GM21360 (cell line): Measurements from ENCODE around the gene CYP1B1.

Source experiments
- ATAC-seq: cut with Tn5 transposase; IDR thresholded peaks from one replicate; pipeline ENCODE4 v1.9.1; 2021; ENCODE audit warnings: mild to moderate bottlenecking, moderate library complexity; ENCODE audit not compliant: unreplicated experiment

CYP1B1 gene

DNA sequence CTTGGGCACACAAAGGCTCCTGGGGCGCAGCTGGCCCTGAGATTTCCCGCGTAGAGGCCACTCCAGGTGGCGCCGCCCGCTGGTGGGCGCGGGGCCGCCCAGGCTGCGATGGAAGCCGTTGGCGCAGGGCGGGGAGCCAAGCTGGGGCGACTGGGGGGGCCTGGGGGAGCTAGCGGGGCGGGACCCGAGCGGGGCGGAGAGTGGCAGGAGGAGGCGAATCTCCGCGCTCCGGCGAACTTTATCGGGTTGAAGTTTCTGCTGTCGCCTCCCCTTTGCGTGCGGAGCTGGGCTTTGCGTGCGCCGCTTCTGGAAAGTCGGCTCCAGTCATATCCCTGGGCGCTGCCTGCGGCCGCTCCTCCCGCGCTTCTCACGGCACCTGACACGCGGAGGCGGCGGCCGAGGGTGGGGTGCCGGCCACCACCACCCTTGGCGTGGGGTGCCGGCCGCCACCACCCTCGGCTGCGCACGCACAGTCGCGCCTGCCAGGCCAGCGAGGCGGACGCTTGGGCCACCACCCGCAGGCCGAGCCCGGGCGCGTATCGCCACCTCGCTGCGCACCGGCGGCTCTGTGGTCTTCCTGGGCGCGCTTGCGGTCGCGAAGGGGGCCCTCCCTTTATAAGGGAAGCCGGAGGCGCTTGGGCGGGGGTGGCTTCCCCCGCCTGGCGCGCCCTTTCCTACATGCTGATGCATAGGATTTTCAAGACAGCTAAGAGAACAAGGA, 919 bp upstream of the CYP1B1 start:
- peak; percentile 54 for ATAC-seq

DNA sequence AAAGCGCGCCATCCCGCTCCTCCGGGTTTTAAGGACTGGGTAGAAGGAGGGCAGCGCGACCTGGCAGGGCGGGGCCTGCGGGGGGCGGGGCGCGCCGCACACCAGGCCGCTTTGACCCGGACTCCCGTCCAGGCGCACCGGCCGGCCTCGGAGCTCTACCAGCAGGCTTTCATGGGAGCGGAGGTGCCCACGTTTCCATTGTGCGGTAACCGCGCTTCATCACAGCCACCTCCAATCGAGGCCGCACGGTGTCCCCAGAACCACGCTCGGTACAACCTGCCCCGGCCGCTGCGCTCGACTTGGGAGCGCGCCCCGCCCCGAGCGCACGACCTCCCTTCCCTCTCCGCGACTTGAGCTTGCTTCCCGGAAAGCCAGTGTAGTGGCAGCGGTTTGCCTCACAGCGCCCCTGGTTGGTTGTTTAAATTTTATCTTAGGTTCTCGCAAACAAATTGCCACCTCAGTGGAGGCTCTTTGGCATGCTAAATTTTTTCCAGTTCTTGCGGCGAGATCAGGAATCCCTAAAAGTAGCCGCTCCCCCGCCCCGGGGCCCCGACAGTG, 280 bp upstream of the CYP1B1 start:
- ATAC-seq = peak; percentile 34

DNA sequence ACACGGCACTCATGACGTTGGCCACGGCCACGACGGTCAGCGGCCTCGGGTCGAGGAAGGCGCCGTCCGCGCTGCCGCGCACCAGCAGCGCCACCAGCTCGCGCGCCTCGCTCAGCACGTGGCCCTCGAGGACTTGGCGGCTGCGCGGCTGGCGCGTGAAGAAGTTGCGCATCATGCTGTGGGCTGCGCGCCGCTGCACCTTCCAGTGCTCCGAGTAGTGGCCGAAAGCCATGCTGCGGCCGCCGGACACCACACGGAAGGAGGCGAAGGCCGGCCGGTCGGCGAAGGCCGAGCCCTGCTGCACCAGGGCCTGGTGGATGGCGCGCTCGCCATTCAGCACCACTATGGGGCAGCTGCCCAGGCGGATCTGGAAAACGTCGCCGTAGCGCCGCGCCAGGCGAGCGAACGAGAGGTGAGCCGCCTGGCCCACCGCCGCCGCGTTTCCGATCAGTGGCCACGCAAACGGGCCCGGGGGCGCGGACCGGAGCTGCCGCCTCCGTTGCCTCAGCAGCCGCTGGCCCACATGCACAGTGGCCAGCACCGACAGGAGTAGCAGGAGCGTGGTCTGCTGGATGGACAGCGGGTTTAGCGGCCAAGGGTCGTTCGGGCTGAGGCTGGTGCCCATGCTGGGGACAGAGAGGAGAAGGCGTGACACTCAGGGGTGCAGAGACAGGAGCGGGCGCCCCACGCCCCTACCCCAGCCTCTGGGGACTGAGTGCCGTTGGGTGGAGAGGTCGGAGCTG, 1.0 kb downstream of the CYP1B1 start:
- ATAC-seq = no peak

DNA sequence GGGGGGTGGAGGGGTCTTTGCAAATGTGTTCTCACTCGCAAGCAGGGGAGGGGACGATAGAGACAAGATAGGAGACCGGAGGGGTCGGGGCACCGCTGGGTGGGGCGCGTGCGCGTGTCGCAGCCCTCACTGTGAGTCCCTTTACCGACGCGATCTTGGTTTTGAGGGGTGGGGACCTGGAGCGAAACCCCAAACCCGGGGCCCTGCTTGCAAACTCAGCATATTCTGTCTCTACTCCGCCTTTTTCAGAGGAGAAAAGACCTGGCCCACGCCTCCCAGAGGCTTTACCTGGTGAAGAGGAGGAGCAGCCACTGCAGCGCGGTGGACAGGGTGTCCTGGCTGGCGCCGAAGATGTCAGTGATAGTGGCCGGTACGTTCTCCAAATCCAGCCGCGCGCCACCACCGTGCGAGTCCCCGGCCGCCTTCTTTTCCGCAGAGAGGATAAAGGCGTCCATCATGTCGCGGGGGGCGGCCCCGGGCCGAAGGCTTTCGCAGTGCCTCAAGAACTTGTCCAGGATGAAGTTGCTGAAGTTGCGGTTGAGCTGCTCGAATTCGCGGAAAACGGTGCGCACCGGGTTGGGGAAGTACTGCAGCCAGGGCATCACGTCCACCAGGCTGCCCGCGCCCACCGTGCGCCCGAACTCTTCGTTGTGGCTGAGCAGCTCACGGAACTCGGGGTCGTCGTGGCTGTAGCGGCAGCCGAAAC, 1.7 kb downstream of the CYP1B1 start:
- ATAC-seq = no peak

GRCh38 chr2:38073211-38074057, 2.5 kb downstream of the CYP1B1 start:
- ATAC-seq = no peak

DNA sequence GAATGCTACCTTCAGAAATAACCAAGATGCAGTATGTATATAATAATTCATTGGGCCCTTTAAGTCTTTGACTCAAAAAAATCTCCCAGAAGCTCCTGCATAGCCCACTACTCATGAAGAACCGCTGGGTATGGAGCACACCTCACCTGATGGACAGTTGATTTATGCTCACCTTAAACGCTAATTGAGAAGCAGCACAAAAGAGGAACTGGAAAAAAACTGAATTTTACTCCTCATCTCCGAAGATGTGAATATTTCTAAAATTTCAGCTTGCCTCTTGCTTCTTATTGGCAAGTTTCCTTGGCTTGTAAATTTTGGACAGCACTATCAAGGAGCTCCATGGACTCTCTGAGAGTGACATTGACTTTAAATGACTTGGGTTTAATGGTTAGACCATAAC, 5.5 kb downstream of the CYP1B1 start:
- ATAC-seq = no peak

DNA sequence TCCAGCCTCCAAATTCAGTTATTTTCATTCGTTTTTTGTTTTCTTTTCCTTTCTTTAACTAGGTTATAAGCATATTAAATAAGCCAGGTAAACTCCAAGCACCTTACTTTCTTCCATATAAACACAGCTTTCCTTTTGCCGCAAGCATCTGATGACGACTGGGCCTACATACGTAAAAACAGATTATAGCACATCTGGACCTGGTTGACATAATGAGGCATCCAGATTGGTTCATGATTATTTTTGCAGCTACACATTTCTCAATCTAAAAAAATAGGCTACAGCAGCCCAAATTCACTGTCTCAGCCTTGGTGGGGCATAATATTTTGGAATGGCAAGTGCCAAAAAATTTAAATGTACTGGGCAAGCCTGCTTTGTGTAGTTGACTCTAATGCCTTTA, 7.7 kb downstream of the CYP1B1 start:
- ATAC-seq = no peak

- no peak for ATAC-seq
Measured at GRCh38 chr2:38066421-38067115, 9.4 kb downstream of the CYP1B1 start.

DNA sequence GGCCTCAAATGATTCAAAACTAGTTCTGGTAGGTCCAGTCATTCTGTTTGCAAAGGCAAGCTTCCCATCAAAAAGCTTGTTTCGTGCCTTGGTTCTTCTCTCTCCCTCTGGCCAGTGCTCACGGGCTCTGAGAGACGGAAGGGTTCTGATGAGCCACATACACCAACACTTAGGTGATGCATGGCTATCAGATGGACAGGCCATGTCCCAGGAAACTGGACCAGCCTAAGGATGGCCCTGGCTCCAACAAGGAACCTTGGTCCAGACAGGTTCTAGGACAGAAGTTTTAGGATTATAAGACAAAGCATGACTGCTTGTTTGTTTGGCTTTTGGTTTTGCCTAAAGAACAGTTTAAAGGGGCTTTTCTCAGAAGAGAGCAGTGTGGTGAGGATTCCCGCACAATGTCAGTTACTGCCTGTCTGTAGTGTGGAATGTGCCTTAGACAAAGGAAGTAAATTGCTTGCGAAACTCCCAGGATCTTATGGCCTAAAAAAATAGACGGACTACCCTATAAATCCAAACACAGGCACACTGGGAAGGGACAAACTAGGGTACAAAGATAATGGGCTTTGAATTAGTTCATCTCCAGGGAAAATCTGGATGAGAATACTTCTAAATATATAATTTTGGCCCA, 10.3 kb downstream of the CYP1B1 start:
- ATAC-seq = no peak

DNA sequence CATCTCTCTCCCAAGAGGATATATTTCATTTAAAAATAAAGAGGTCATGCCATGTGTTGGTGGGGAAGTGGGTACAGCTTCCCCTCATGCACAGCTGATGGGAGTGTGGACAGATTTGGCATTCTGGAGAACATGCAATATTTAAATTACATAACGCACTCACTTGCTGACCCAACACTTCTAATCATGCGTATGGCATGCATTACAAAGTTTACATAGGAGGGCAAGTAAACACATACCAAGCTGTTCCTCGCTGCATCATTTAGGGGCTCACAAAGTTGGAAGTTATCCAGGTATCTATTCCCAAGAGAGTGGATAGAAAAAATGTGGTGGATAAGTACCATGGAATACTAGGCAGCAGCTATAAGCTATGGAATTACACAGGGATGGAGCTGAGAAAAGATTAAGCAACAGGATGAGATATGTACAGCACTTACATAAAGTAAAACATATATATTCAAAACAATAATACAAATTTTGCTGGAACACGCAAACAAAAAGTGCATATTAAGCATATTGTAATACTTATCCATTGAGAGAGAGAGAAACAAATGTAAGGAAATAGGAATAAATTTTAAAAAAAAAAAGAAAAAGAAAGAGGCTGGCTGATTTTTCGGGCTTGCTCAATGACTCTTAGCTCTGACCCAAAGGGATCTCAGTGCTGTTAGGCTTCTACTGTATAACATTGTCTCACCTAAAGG, 11.0 kb downstream of the CYP1B1 start:
- ATAC-seq = no peak

DNA sequence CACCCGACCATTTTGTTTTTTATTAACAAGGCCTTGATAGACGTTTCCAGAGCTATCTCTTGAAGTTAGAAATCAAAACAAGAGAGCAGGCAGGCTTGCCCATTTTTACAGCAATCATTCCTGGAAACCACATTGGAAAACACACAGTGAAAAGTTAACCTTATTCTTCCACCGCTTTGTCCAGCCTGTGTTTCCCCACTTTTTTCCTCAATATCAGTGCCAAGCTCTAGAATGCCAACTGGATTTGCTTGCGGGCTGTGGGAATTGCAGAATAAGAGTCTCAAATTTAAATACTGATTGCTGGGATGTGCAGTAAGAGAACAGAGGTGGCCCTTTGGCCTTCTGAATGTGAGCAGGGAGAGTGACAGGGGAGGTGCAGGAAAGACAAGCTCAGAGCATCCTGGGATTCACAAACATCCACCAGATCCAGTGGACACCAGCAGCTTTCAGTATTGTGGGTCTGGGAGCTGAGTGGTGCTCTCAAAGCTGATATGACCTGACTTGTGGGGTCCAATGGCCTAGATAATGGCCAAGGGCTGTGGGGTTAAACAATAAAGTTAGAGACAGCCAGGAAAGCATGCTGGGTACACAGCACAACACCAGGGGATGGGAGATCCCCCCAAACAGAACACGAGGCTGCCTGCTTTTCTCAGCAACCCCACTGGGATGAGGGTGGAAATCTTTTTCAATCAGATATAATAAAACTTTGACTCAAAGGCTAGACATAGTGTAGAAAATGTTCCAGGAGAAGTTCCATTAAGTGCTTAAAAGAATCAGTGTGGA, 15.5 kb downstream of the CYP1B1 start:
- no peak for ATAC-seq

GRCh38 chr2:38057651-38058410, 18.1 kb downstream of the CYP1B1 start:
- ATAC-seq = no peak

- no peak for ATAC-seq
Measured at GRCh38 chr2:38056216-38056615, 19.7 kb downstream of the CYP1B1 start.

GRCh38 chr2:38045811-38046210, 30.1 kb downstream of the CYP1B1 start:
- no peak for ATAC-seq

DNA sequence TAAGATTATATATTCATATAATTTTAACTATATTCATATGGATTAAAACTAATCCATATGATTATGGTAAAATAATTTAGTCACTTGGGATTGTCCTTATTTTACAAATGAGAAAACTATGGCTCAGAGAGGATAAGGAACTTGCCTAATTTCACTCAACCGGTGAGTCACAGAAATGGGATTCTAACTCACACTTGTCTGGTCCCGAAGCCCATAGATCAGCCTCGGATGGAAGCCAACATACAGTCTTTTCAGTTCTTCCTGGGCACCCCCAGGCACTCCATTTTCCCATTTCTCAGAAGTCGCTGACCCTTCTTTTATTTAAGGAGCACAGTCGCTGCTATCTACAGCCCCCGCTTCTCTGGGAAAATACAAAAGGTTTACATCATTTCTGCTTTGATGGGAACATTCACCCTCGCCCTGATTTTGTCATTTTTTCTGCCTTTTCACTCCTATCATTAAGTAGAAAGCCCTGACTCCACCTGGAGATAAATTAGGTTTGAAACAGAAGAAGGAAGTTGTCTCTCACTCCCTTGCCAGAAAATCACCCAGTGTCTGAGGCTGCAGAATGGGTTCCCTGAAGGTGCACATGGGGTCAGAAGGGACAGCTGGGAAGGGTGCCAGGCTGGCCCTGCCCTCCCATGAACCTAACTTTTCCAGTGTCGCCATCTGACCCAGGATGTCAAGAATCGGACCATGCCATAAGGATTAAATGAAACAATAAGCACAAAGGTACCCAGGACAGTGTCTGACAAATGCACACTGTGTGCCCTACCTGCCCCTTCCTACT, 36.6 kb downstream of the CYP1B1 start:
- ATAC-seq = no peak

- ATAC-seq = no peak
Measured at GRCh38 chr2:38038682-38039081, 37.3 kb downstream of the CYP1B1 start.
